Neural cell (in vitro differentiated cells): Measurements from ENCODE around the gene ERBB4. TPM values are rescaled to one million over a fixed set of nuclear protein-coding genes. Genes with fewer than 3 reads are reported as not detected.

Experiments
- H2AFZ ChIP-seq: fragments of 200-600, 300-800 bp; sonication (generic), shearing (Covaris generic); 2 replicates; pipeline ENCODE4 v1.6.0; 2014; ENCODE audit warnings: low read depth, mild to moderate bottlenecking, antibody characterized with exemption, low read length, moderate library complexity
- H3F3A ChIP-seq: fragments of 200-600 bp; shearing (Covaris generic); 2 replicates; pipeline ENCODE4 v1.6.1; 2016; ENCODE audit warnings: mild to moderate bottlenecking, moderate library complexity, mixed read lengths, antibody characterized with exemption, low read length; ENCODE audit not compliant: insufficient read depth, poor library complexity, severe bottlenecking
- H3K27ac ChIP-seq: fragments of 200-600, 300-800 bp; sonication (generic), shearing (Covaris generic); 2 replicates; pipeline ENCODE4 v1.5.1; 2014; ENCODE audit warnings: mild to moderate bottlenecking, low read length, moderate library complexity
- H3K27me3 ChIP-seq: fragments of 300-800, 200-600 bp; sonication (generic), shearing (Covaris generic); 2 replicates; pipeline ENCODE4 v1.6.0; 2014; ENCODE audit warnings: mild to moderate bottlenecking, low read depth, low read length, moderate library complexity; ENCODE audit not compliant: insufficient read depth
- H3K36me3 ChIP-seq: fragments of 300-800, 200-600 bp; sonication (generic), shearing (Covaris generic); 2 replicates; pipeline ENCODE4 v1.5.1; 2014; ENCODE audit warnings: mild to moderate bottlenecking, antibody characterized with exemption, low read length, moderate library complexity; ENCODE audit not compliant: insufficient read depth
- H3K4me2 ChIP-seq: fragments of 300-800, 200-600 bp; sonication (generic), shearing (Covaris generic); 2 replicates; pipeline ENCODE4 v1.6.0; 2014; ENCODE audit warnings: mild to moderate bottlenecking, low read length
- H3K4me3 ChIP-seq: fragments of 300-800, 200-600 bp; sonication (generic), shearing (Covaris generic); 2 replicates; pipeline ENCODE4 v1.5.1; 2014; ENCODE audit warnings: mild to moderate bottlenecking, low read length, moderate library complexity
- H3K79me2 ChIP-seq: fragments of 200-600 bp; shearing (Covaris generic); replicated peaks from 2 replicates; pipeline ENCODE4 v1.6.0; 2014; ENCODE audit warnings: mild to moderate bottlenecking, low read length, moderate library complexity; ENCODE audit not compliant: insufficient read depth
- H3K9ac ChIP-seq: fragments of 300-800, 200-600 bp; sonication (generic), shearing (Covaris generic); 2 replicates; pipeline ENCODE4 v1.6.1; 2016; ENCODE audit warnings: mild to moderate bottlenecking, low read length, mixed read lengths
- H3K9me2 ChIP-seq: fragments of 200-600 bp; shearing (Covaris generic); 2 replicates; pipeline ENCODE4 v1.6.1; 2016; ENCODE audit warnings: mild to moderate bottlenecking, low read length, mixed read lengths; ENCODE audit not compliant: insufficient read depth
- H3K9me3 ChIP-seq: fragments of 200-600, 300-800 bp; sonication (generic), shearing (Covaris generic); 2 replicates; pipeline ENCODE4 v1.6.1; 2016; ENCODE audit warnings: mild to moderate bottlenecking, mixed run types, low read length, moderate library complexity, mixed read lengths
- H4K20me1 ChIP-seq: fragments of 200-600 bp; shearing (Covaris generic); 2 replicates; pipeline ENCODE4 v1.6.1; 2016; ENCODE audit warnings: mild to moderate bottlenecking, mixed run types; ENCODE audit not compliant: insufficient read depth
- EP300 ChIP-seq: fragments of 450-650 bp; conservative IDR thresholded peaks from 2 replicates; pipeline ENCODE4 v1.6.1; 2014; ENCODE audit warnings: antibody characterized with exemption, mild to moderate bottlenecking, moderate library complexity; ENCODE audit not compliant: poor library complexity, severe bottlenecking
- EZH2 ChIP-seq: fragments of 200-600, 300-800 bp; shearing (Covaris generic), sonication (generic); IDR thresholded peaks from 2 replicates; pipeline ENCODE4 v1.6.1; 2014; ENCODE audit warnings: antibody characterized with exemption, low read length, borderline replicate concordance, mild to moderate bottlenecking; ENCODE audit not compliant: insufficient read depth, poor library complexity, severe bottlenecking
- MXI1 ChIP-seq: fragments of 450-650 bp; conservative IDR thresholded peaks from 2 replicates; pipeline ENCODE4 v1.6.1; 2014; ENCODE audit warnings: antibody characterized with exemption, mild to moderate bottlenecking; ENCODE audit not compliant: poor library complexity, severe bottlenecking
- POLR2AphosphoS5 ChIP-seq: IDR thresholded peaks from 2 replicates; pipeline ENCODE4 v1.6.1; 2012
- RAD21 ChIP-seq: fragments of 450-650 bp; conservative IDR thresholded peaks from 2 replicates; pipeline ENCODE4 v1.6.1; 2014; ENCODE audit warnings: antibody characterized with exemption, mild to moderate bottlenecking, moderate library complexity
- SMC3 ChIP-seq: fragments of 450-650 bp; conservative IDR thresholded peaks from 2 replicates; pipeline ENCODE4 v1.6.1; 2014; ENCODE audit warnings: antibody characterized with exemption, mild to moderate bottlenecking, moderate library complexity; ENCODE audit not compliant: poor library complexity
- TAF1 ChIP-seq: IDR thresholded peaks from 2 replicates; pipeline ENCODE4 v1.6.1; 2012; ENCODE audit warnings: low read depth
- polyA plus RNA-seq: library from polyadenylated mRNA; depleted of rRNA; stranded (reverse); fragments of >200 nt; gene quantifications from 2 replicates; pipeline ENCODE4 v1.2.3, GENCODE V29; 2014
- TF ChIP-seq, protein P1 (sequence below): fragments of 450-650 bp; IDR thresholded peaks from 2 replicates; pipeline ENCODE4 v1.5.1; 2014; ENCODE audit warnings: antibody characterized with exemption, mild to moderate bottlenecking, moderate library complexity; ENCODE audit not compliant: poor library complexity, severe bottlenecking
- TF ChIP-seq, protein P2 (sequence below): IDR thresholded peaks from 2 replicates; pipeline ENCODE4 v1.6.1; 2012; ENCODE audit warnings: borderline replicate concordance

ERBB4 gene
- polyA plus RNA-seq, 1 donor from 2014 or later = 0.69 TPM

DNA sequence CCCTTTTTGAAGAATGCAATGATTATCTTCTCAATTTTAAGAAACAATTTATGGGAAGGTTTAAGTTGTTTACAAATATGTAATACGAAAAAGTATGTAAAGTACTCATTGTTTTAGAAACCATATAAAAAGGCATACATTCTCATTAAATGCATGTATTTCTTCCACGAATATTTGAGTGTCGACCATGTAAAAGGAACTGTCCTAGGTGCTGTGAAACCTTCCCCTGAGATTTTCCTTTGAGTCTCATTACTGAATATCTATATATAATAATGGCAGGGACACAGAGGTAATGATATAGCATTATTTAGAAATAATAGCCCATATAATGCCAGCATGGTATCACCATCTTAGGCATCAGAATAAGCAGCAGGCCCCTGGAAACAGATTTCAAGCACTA is 239.3 kb downstream of the ERBB4 start:
- Histone ChIP-seq H3K27me3 (no peaks in the 10 kb centered on the region), H4K20me1 (no peaks in the 10 kb centered on the region), H3K27ac (no peak overlapping the region), H3K9me2 (no peaks in the 10 kb centered on the region), H3K4me2 (no peak overlapping the region), H3F3A (no peaks in the 10 kb centered on the region), H3K9me3 (no peaks in the 10 kb centered on the region), H3K9ac (no peak overlapping the region), H2AFZ (no peak overlapping the region), H3K36me3 (no peaks in the 10 kb centered on the region), H3K79me2 (no peaks in the 10 kb centered on the region), H3K4me3 (no peak overlapping the region)
- TF ChIP-seq SMC3 (no peak), RAD21 (no peak), TAF1 (no peak), EP300 (no peak), EZH2 (no peak), MXI1 (no peak), POLR2AphosphoS5 (no peak)
- TF ChIP-seq, protein P1, sequence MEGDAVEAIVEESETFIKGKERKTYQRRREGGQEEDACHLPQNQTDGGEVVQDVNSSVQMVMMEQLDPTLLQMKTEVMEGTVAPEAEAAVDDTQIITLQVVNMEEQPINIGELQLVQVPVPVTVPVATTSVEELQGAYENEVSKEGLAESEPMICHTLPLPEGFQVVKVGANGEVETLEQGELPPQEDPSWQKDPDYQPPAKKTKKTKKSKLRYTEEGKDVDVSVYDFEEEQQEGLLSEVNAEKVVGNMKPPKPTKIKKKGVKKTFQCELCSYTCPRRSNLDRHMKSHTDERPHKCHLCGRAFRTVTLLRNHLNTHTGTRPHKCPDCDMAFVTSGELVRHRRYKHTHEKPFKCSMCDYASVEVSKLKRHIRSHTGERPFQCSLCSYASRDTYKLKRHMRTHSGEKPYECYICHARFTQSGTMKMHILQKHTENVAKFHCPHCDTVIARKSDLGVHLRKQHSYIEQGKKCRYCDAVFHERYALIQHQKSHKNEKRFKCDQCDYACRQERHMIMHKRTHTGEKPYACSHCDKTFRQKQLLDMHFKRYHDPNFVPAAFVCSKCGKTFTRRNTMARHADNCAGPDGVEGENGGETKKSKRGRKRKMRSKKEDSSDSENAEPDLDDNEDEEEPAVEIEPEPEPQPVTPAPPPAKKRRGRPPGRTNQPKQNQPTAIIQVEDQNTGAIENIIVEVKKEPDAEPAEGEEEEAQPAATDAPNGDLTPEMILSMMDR = no peak
- TF ChIP-seq, protein P2, sequence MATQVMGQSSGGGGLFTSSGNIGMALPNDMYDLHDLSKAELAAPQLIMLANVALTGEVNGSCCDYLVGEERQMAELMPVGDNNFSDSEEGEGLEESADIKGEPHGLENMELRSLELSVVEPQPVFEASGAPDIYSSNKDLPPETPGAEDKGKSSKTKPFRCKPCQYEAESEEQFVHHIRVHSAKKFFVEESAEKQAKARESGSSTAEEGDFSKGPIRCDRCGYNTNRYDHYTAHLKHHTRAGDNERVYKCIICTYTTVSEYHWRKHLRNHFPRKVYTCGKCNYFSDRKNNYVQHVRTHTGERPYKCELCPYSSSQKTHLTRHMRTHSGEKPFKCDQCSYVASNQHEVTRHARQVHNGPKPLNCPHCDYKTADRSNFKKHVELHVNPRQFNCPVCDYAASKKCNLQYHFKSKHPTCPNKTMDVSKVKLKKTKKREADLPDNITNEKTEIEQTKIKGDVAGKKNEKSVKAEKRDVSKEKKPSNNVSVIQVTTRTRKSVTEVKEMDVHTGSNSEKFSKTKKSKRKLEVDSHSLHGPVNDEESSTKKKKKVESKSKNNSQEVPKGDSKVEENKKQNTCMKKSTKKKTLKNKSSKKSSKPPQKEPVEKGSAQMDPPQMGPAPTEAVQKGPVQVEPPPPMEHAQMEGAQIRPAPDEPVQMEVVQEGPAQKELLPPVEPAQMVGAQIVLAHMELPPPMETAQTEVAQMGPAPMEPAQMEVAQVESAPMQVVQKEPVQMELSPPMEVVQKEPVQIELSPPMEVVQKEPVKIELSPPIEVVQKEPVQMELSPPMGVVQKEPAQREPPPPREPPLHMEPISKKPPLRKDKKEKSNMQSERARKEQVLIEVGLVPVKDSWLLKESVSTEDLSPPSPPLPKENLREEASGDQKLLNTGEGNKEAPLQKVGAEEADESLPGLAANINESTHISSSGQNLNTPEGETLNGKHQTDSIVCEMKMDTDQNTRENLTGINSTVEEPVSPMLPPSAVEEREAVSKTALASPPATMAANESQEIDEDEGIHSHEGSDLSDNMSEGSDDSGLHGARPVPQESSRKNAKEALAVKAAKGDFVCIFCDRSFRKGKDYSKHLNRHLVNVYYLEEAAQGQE = no peak

DNA sequence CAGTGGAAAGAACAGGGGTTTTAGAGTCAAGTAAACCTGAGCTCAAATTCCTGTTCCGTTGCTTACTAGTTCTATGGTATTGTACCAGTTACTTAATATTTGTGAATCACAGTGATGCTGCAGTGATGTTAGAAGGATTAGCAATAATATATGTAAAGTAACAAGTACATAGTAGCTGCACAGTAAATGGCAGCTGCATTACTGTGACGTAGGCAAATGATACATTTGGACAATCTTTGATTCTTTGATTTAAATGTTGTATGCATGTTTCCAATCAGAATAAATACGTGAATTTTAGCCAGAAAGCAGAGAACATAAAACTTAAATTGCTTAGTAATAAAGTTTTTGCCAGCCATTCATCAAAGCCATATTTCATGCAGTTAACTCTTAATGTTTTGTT is 243.0 kb downstream of the ERBB4 start:
- Histone ChIP-seq H3K9ac (no peak overlapping the region), H3F3A (no peaks in the 10 kb centered on the region), H3K9me2 (no peaks in the 10 kb centered on the region), H3K4me3 (no peak overlapping the region), H4K20me1 (no peaks in the 10 kb centered on the region), H3K27me3 (no peaks in the 10 kb centered on the region), H3K4me2 (no peak overlapping the region), H3K36me3 (no peaks in the 10 kb centered on the region), H3K27ac (no peak overlapping the region), H2AFZ (no peak overlapping the region), H3K79me2 (no peaks in the 10 kb centered on the region), H3K9me3 (no peaks in the 10 kb centered on the region)
- no peak for TF ChIP-seq SMC3
- no peak for TF ChIP-seq POLR2AphosphoS5
- TF ChIP-seq MXI1 = no peak
- no peak for TF ChIP-seq TAF1
- TF ChIP-seq, protein P2 = no peak
- TF ChIP-seq, protein P1 = no peak
- TF ChIP-seq EP300 = no peak
- TF ChIP-seq RAD21 = no peak
- TF ChIP-seq EZH2 = no peak
